GM18526 (cell line): Measurements from ENCODE around the gene NUSAP1.

Source experiments
- POLR2A ChIP-seq: IDR thresholded peaks from 3 replicates; pipeline ENCODE4 v1.6.1; 2011; ENCODE audit not compliant: insufficient read length; ENCODE audit errors: extremely low read depth

NUSAP1 gene

DNA sequence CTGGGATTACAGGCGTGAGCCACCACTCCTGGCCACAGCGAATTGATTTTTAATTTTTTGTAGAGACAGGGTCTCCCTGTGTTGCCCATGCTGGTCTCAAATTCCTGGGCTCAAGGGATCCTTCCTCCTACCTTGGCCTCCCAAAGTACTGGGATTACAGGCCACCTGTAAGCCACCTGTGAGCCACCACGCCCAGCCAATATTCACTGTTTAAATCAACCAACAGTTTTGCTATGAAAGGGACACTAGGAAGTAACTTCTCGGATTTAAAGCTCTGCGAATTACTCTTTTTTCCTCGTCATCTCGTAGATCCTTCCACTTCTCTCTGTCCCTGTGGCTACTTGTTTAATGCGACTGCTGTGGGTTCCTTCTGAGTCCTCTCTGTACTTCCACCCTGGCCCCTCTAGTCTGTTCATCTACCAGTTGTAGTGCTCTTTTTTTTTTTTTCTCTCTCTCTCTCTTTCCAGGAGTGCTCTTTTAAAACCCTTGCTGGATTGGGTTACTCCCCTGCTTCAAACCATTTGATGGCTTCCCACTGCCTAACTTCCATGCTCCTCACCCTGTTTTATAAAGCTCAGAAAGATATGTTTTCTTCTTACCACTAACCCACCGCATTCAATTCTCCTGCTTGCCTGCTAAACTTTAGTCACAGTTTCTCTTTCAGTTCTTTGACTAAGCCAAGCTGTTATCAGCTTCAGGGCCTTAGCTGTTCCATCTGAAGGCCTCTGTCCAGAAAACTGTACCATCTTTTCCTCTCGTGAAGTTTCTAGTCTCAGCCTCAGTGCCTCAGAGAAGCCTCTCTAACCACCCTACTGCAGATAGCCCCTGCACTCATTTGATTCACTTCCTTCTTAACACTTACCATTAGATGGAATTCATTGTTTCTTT lies 96.6 kb downstream of the NUSAP1 start:
- TF ChIP-seq POLR2A, result no peak
